MM.1S (cell line): ENCODE measurements around the gene ORAI1.

Experiments used
- DNase-seq: peaks from one replicate; pipeline ENCODE4 v3.0.0-alpha.2; 2015
- H2AFZ ChIP-seq: fragments of 300-600 bp; sonication (generic); 2 replicates; pipeline ENCODE4 v1.6.0; 2016; ENCODE audit warnings: antibody characterized with exemption, low read length
- H3F3A ChIP-seq: fragments of 300-600 bp; sonication (generic); 2 replicates; pipeline ENCODE4 v1.6.1; 2016; ENCODE audit warnings: mild to moderate bottlenecking, antibody characterized with exemption, low read length, moderate library complexity, mixed read lengths; ENCODE audit not compliant: insufficient read depth
- H3K27ac ChIP-seq: fragments of 300-600 bp; sonication (generic); 2 replicates; pipeline ENCODE4 v1.5.1; 2016; ENCODE audit warnings: mild to moderate bottlenecking, low read length
- H3K27me3 ChIP-seq: fragments of 300-600 bp; sonication (generic); replicated peaks from 2 replicates; pipeline ENCODE4 v1.6.0; 2016; ENCODE audit warnings: low read length; ENCODE audit not compliant: insufficient read depth
- H3K36me3 ChIP-seq: fragments of 300-600 bp; sonication (generic); replicated peaks from 2 replicates; pipeline ENCODE4 v1.6.1; 2016; ENCODE audit warnings: mild to moderate bottlenecking, low read length, mixed read lengths; ENCODE audit not compliant: insufficient read depth
- H3K4me1 ChIP-seq: fragments of 300-600 bp; sonication (generic); 2 replicates; pipeline ENCODE4 v1.6.1; 2016; ENCODE audit warnings: low read length, mixed read lengths
- H3K4me2 ChIP-seq: fragments of 300-600 bp; sonication (generic); 2 replicates; pipeline ENCODE4 v1.6.0; 2016; ENCODE audit warnings: low read depth, low read length
- H3K4me3 ChIP-seq: fragments of 300-600 bp; sonication (generic); 2 replicates; pipeline ENCODE4 v1.5.1; 2016; ENCODE audit warnings: low read length, mixed read lengths
- H3K79me2 ChIP-seq: fragments of 300-600 bp; sonication (generic); 2 replicates; pipeline ENCODE4 v1.6.1; 2016; ENCODE audit warnings: mixed run types, low read length, mixed read lengths
- H3K9ac ChIP-seq: fragments of 300-600 bp; sonication (generic); 2 replicates; pipeline ENCODE4 v1.6.1; 2016; ENCODE audit warnings: low read length, mixed read lengths
- H3K9me2 ChIP-seq: fragments of 300-600 bp; sonication (generic); replicated peaks from 2 replicates; pipeline ENCODE4 v1.6.1; 2016; ENCODE audit warnings: mild to moderate bottlenecking, low read length, mixed read lengths; ENCODE audit not compliant: insufficient read depth
- H3K9me3 ChIP-seq: fragments of 300-600 bp; sonication (generic); replicated peaks from 2 replicates; pipeline ENCODE4 v1.6.1; 2016; ENCODE audit warnings: mild to moderate bottlenecking, low read length, mixed read lengths; ENCODE audit not compliant: insufficient read depth
- H4K20me1 ChIP-seq: fragments of 300-600 bp; sonication (generic); 2 replicates; pipeline ENCODE4 v1.6.1; 2016; ENCODE audit warnings: mild to moderate bottlenecking, low read length, moderate library complexity, mixed read lengths; ENCODE audit not compliant: insufficient read depth
- CTCF ChIP-seq: fragments of 300-600 bp; sonication (generic); IDR thresholded peaks from 2 replicates; pipeline ENCODE4 v1.5.1; 2016; ENCODE audit warnings: antibody characterized with exemption, low read length, mixed read lengths
- EZH2 ChIP-seq: fragments of 300-600 bp; sonication (generic); optimal IDR thresholded peaks from 2 replicates; pipeline ENCODE3; 2017; ENCODE audit warnings: low read depth, mild to moderate bottlenecking, antibody characterized with exemption, low read length, mixed read lengths
- EZH2phosphoT487 ChIP-seq: fragments of 300-600 bp; sonication (generic); IDR thresholded peaks from 2 replicates; pipeline ENCODE4 v1.6.1; 2018; ENCODE audit warnings: antibody characterized with exemption, low read length

ORAI1 gene

GRCh38 chr12:121620333-121620891, 5.9 kb upstream of the ORAI1 start:
- no peaks in the 10 kb centered on the region for H3K36me3 ChIP-seq
- H4K20me1 ChIP-seq: no peaks in the 10 kb centered on the region
- no peak for DNase-seq
- no peak overlapping the region for H2AFZ ChIP-seq
- no peaks in the 10 kb centered on the region for H3K4me1 ChIP-seq
- no peaks in the 10 kb centered on the region; the same call in 1 of the 2 replicates for H3F3A ChIP-seq
- H3K4me2 ChIP-seq: no peak overlapping the region
- H3K4me3 ChIP-seq: no peak overlapping the region
- H3K27me3 ChIP-seq: no peaks in the 10 kb centered on the region
- TF ChIP-seq EZH2phosphoT487 (no peak), EZH2 (no peak), CTCF (no peak)
- H3K79me2 ChIP-seq: no peaks in the 10 kb centered on the region
- H3K9ac ChIP-seq: no peak overlapping the region
- no peaks in the 10 kb centered on the region for H3K9me2 ChIP-seq
- H3K9me3 ChIP-seq: no peaks in the 10 kb centered on the region
- no peak overlapping the region for H3K27ac ChIP-seq

- Histone ChIP-seq H3K4me2 (peak overlapping the region; percentile 60; the same call in 1 of the 2 replicates), H3K27ac (peak overlapping the region; percentile 41; the same call in 1 of the 2 replicates), H3K4me1 (peaks cover 6% of the 10 kb centered on the region; the same call in 1 of the 2 replicates), H3K9ac (peak overlapping the region; percentile 55), H3K36me3 (no peaks in the 10 kb centered on the region), H3K27me3 (no peaks in the 10 kb centered on the region), H3K79me2 (peaks cover 12% of the 10 kb centered on the region), H2AFZ (peak overlapping the region; percentile 35; the same call in 1 of the 2 replicates), H3K9me3 (no peaks in the 10 kb centered on the region), H4K20me1 (no peaks in the 10 kb centered on the region), H3K4me3 (peak overlapping the region; percentile 62), H3F3A (no peaks in the 10 kb centered on the region; the same call in 1 of the 2 replicates), H3K9me2 (no peaks in the 10 kb centered on the region)
- peak; percentile 33 for DNase-seq
- no peak for TF ChIP-seq EZH2
- TF ChIP-seq CTCF: 0 out of 2 replicates have a peak, but pooled peaks have one; percentile 10
- TF ChIP-seq EZH2phosphoT487: no peak
These were observed 717 bp downstream of the ORAI1 start for GRCh38 chr12:121626853-121627640.

GRCh38 chr12:121628037-121628436, 1.7 kb downstream of the ORAI1 start:
- H3K4me2 ChIP-seq: peak overlapping the region; percentile 60; the same call in 1 of the 2 replicates
- peaks cover 12% of the 10 kb centered on the region for H3K79me2 ChIP-seq
- H3K36me3 ChIP-seq: no peaks in the 10 kb centered on the region
- no peaks in the 10 kb centered on the region; the same call in 1 of the 2 replicates for H3F3A ChIP-seq
- H4K20me1 ChIP-seq: no peaks in the 10 kb centered on the region
- DNase-seq: no peak
- H3K9me3 ChIP-seq: no peaks in the 10 kb centered on the region
- H3K9me2 ChIP-seq: no peaks in the 10 kb centered on the region
- H2AFZ ChIP-seq: no peak overlapping the region
- H3K9ac ChIP-seq: no peak overlapping the region
- peak overlapping the region; percentile 62 for H3K4me3 ChIP-seq
- H3K27ac ChIP-seq: no peak overlapping the region
- peaks cover 6% of the 10 kb centered on the region; the same call in 1 of the 2 replicates for H3K4me1 ChIP-seq
- TF ChIP-seq CTCF (no peak), EZH2phosphoT487 (no peak), EZH2 (no peak)
- H3K27me3 ChIP-seq: no peaks in the 10 kb centered on the region
